OCI-LY7 (cell line): ENCODE results near the gene RETSAT. TPM values are rescaled to one million over a fixed set of nuclear protein-coding genes. Genes with fewer than 3 reads are reported as not detected.

Experiments used
- BruUV-seq: library from RNA; stranded (reverse); fragments of 400-500 nt; replicated peaks from 2 replicates; lab custom pipeline; 2021; lab: Mats Ljungman, UMichigan
- CTCF ChIA-PET: fragments of 300-600 bp; sonication (Branson Sonifier 250); formaldehyde crosslinking; loops from one replicate; lab custom pipeline; 2022; ENCODE audit warnings: antibody characterized with exemption; ENCODE audit not compliant: unreplicated experiment; lab: Charles Lee
- POLR2A ChIA-PET: fragments of 300-600 bp; sonication (Branson Sonifier 250); formaldehyde crosslinking; loops from one replicate; lab custom pipeline; 2022; ENCODE audit warnings: antibody characterized with exemption; lab: Charles Lee
- DNase-seq: peaks from one replicate; pipeline ENCODE4 v3.0.0-alpha.2; 2015; ENCODE audit warnings: low spot score
- H2AFZ ChIP-seq: fragments of 200-600 bp; sonication (generic), shearing (Covaris generic); 2 replicates; pipeline ENCODE4 v1.6.1; 2014; ENCODE audit warnings: mild to moderate bottlenecking, antibody characterized with exemption, low read length, moderate library complexity
- H3K27ac ChIP-seq: fragments of 200-600 bp; sonication (generic); 2 replicates; pipeline ENCODE4 v1.5.1; 2014; ENCODE audit warnings: mixed run types, low read depth, mild to moderate bottlenecking, moderate library complexity, low read length, inconsistent platforms; ENCODE audit not compliant: poor library complexity, severe bottlenecking
- H3K36me3 ChIP-seq: fragments of 200-600 bp; sonication (generic); 2 replicates; pipeline ENCODE4 v1.6.1; 2014; ENCODE audit warnings: mild to moderate bottlenecking, antibody characterized with exemption, low read length, moderate library complexity, mixed read lengths; ENCODE audit not compliant: insufficient read depth
- H3K4me1 ChIP-seq: fragments of 200-600 bp; sonication (generic); 2 replicates; pipeline ENCODE4 v1.5.1; 2014; ENCODE audit warnings: mild to moderate bottlenecking, low read length; ENCODE audit not compliant: insufficient read depth, poor library complexity, severe bottlenecking
- H3K4me2 ChIP-seq: fragments of 200-600 bp; sonication (generic); 2 replicates; pipeline ENCODE4 v1.6.1; 2014; ENCODE audit warnings: mild to moderate bottlenecking, low read length
- H3K4me3 ChIP-seq: fragments of 200-600 bp; sonication (generic); 2 replicates; pipeline ENCODE4 v1.5.1; 2014; ENCODE audit warnings: mild to moderate bottlenecking, low read depth, low read length; ENCODE audit not compliant: poor library complexity, severe bottlenecking
- H3K79me2 ChIP-seq: fragments of 200-600 bp; sonication (generic); 2 replicates; pipeline ENCODE4 v1.6.1; 2016; ENCODE audit warnings: low read depth, mild to moderate bottlenecking, low read length, moderate library complexity, mixed read lengths; ENCODE audit not compliant: insufficient read depth
- H3K9me2 ChIP-seq: fragments of 200-600 bp; sonication (generic); 2 replicates; pipeline ENCODE4 v1.6.1; 2016; ENCODE audit warnings: mild to moderate bottlenecking, low read length, mixed read lengths; ENCODE audit not compliant: insufficient read depth
- H3K9me3 ChIP-seq: fragments of 200-600 bp; sonication (generic); 2 replicates; pipeline ENCODE4 v1.6.1; 2014; ENCODE audit warnings: mild to moderate bottlenecking, mixed run types, low read length, mixed read lengths
- H4K20me1 ChIP-seq: fragments of 200-600 bp; sonication (generic); 2 replicates; pipeline ENCODE4 v1.6.1; 2014; ENCODE audit warnings: mild to moderate bottlenecking, antibody characterized with exemption, low read length, moderate library complexity, mixed read lengths; ENCODE audit not compliant: insufficient read depth
- CTCF ChIP-seq: fragments of 200-600 bp; sonication (generic); conservative IDR thresholded peaks from 2 replicates; pipeline ENCODE4 v1.5.1; 2014; ENCODE audit warnings: mild to moderate bottlenecking, antibody characterized with exemption, low read length, moderate library complexity, mixed read lengths
- EZH2phosphoT487 ChIP-seq: fragments of 200-600 bp; sonication (generic); IDR thresholded peaks from 2 replicates; pipeline ENCODE4 v1.6.1; 2018; ENCODE audit warnings: low read depth, borderline replicate concordance, mild to moderate bottlenecking, mixed run types, antibody characterized with exemption, low read length, moderate library complexity, mixed read lengths
- intact Hi-C: fragments of 100-400 bp; cut with micrococcal nuclease; formaldehyde crosslinking; loops from one replicate; pipeline ENCODE4 v1.10.0; 2022; ENCODE audit not compliant: unreplicated experiment
- total RNA-seq, 2 experiments: library from RNA; depleted of rRNA in 1 of 2; stranded (reverse); fragments of >200 nt in 1 of 2; shearing (Covaris generic) in 1 of 2; gene quantifications; 2 replicates each; pipeline ENCODE4 v1.2.3, GENCODE V29; 2014 to 2022

The RETSAT gene
- total RNA-seq, 2 experiments from 2014 or later, result 14.1 to 19.9 TPM

GRCh38 chr2:85323351-85323987 lies 30.9 kb downstream of the RETSAT start:
- peak overlapping the region; percentile 16; the same call in 1 of the 2 replicates for H3K4me2 ChIP-seq
- H3K9me3 ChIP-seq, result no peaks in the 10 kb centered on the region
- H3K27ac ChIP-seq, result no peak overlapping the region
- intact Hi-C loops, result no loop called here
- no peak for TF ChIP-seq EZH2phosphoT487
- TF ChIP-seq CTCF, result no peak
- no peak overlapping the region for H3K4me3 ChIP-seq
- ChIA-PET CTCF (no interaction called here), POLR2A (interaction anchor here (0.9 to 1.8 kb wide), 3 partner anchors 9 to 30 kb away, joined by 3 to 6 read pairs (median 3); no protein-coding TSS in a partner anchor)
- no peak for DNase-seq
- H3K79me2 ChIP-seq, result peaks cover 84% of the 10 kb centered on the region
- peaks cover 89% of the 10 kb centered on the region for H3K36me3 ChIP-seq
- H4K20me1 ChIP-seq, result peaks cover 43% of the 10 kb centered on the region
- H2AFZ ChIP-seq, result no peak overlapping the region
- no peaks in the 10 kb centered on the region for H3K9me2 ChIP-seq
- no TSS peak for BruUV-seq
- H3K4me1 ChIP-seq, result peaks cover 29% of the 10 kb centered on the region

DNA sequence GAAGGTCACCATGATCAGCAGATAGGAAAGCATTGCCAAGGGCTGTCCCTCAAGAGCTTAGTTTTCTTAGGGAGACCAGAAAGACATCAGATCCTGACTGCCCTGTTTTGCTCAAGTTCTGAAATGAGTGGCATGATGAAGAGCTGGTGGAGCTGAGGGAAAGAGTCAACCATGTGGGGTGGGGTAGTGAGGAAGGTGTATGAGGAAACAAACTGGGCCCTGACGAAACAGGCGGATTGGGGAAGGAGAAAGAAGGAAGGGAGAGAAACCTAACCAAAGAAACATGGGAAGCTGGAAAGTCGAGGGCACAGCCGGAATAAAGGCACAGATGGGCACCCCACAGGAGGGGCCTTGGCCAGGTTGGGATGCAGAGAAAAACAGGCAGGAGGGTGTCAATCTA lies 34.5 kb downstream of the RETSAT start:
- POLR2A ChIA-PET, result interaction anchor here (0.7 to 1.5 kb wide), 2 partner anchors 22 to 1865 kb away, joined by 3 to 4 read pairs; no protein-coding TSS in a partner anchor
- no peaks in the 10 kb centered on the region for H3K9me2 ChIP-seq
- H3K4me1 ChIP-seq, result peaks cover 23% of the 10 kb centered on the region
- no peak overlapping the region for H3K27ac ChIP-seq
- H3K36me3 ChIP-seq, result peaks cover 89% of the 10 kb centered on the region
- no peak overlapping the region for H3K4me2 ChIP-seq
- peaks cover 25% of the 10 kb centered on the region for H4K20me1 ChIP-seq
- BruUV-seq, result no TSS peak
- intact Hi-C loops, result no loop called here
- H3K79me2 ChIP-seq, result peaks cover 59% of the 10 kb centered on the region
- H3K4me3 ChIP-seq, result no peak overlapping the region
- no peak overlapping the region for H2AFZ ChIP-seq
- no peak for DNase-seq
- H3K9me3 ChIP-seq, result no peaks in the 10 kb centered on the region
- CTCF ChIA-PET, result no interaction called here
- no peak for TF ChIP-seq CTCF
- TF ChIP-seq EZH2phosphoT487, result no peak
